Forelimb muscle (tissue), 1 donor: ENCODE data around the gene EXOSC1. TPM values are rescaled to one million over a fixed set of nuclear protein-coding genes. Genes with fewer than 3 reads are reported as not detected.
"Not testable (repeated sequence)": the region's sequence is repeated elsewhere in the genome, so short reads cannot be mapped to it uniquely, and the experiment has no call there.

ENCODE experiments used
- DNase-seq: peaks from one replicate; pipeline ENCODE4 v3.0.0-alpha.2; 2013; ENCODE audit warnings: low read depth
- polyA plus RNA-seq: library from polyadenylated mRNA; unstranded; fragments of 120-200 nt; gene quantifications from one replicate; pipeline ENCODE4 v1.2.1, GENCODE V29; 2013; ENCODE audit not compliant: insufficient read length

The EXOSC1 gene
- polyA plus RNA-seq, 1 donor, result 22.8 TPM

DNA sequence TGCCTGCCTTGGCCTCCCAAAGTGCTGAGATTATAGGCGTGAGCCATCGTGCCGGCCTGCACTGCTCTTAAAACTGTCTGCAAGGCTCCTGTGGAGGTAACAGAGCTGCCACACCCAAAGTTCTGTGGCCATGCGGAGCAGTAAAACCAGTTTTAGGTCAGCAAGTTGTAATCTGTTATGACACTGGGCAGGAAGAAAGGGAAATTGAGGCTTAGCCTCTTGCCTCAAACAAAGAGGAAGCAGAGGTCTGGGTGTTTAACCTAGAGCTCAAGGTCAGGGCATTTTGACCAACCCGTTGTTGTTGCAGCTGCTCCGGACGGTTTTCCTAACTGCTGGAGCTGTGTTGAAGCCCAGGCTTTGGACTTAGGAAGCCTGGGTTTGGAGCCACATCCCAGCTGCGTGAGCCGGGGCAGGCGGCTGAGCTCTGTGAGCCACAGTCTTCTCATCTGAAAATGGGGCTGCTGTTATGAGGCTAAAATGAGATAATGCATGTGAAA lies 37.3 kb downstream of the EXOSC1 start:
- no peak for DNase-seq

DNA sequence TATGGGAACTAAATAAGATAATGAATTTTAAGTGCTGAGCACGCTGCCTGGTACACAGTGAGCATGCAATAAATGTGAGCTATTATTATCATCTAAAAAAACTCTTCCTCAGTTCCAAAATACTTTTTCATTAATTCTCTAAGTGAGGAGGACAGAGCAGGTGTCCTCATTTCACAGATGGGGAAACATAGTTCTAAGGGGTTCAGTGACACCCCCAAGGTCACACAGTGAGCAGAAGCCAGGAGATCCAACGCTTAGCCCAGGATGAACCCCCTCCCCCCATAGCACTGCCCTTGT lies 37.9 kb downstream of the EXOSC1 start:
- no peak for DNase-seq

DNA sequence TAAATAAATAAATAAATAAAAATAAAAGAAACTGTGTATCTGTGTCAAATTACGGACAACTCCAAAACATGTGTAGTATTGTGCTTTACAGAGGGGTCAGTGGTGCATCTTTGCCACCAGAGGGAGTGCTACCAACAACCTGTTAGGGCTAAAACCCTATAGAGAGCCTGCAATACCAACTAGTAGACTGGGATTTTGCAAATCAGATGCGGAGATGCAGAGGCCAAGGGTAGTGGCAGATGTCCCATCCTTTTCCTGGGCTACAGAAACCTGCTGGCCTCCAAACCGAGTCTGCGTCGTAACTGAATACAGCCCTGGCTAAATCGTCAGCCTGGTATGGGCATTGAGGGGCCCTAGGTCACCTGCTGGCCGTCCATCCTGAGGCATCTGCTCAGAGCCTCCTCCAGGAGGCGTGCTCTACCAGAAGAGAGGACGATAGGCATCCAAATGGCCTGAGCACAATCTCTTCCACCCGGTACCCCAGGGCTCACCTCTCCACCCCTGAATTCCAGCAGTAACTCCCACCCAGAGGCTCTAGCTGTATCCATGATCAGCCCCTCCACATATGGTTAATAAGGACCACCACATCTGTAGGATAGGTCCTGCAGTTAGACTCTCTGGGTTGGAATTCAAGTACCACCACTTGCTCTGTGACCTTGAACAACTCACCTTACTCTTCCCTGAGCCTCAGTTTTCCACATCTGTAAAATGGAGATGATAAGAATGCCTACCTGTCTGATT lies 38.4 kb downstream of the EXOSC1 start:
- peak; percentile 49 for DNase-seq

DNA sequence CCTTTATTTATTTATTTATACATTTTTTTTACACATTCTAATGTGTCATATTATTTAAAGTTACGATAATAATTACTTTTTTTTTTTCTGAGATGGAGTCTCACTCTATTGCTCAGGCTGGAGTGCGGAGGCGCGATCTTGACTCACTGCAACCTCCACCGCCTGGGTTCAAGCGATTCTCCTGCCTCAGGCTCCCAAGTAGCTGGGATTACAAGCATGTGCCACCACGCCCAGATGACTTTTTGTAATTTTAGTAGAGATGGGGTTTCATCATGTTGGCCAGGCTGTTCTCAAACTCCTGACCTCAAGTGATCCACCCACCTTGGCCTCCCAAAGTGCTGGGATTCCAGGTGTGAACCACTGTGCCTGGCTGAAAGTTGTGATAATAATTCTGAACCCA lies 39.3 kb downstream of the EXOSC1 start:
- not testable (repeated sequence) for DNase-seq

DNA sequence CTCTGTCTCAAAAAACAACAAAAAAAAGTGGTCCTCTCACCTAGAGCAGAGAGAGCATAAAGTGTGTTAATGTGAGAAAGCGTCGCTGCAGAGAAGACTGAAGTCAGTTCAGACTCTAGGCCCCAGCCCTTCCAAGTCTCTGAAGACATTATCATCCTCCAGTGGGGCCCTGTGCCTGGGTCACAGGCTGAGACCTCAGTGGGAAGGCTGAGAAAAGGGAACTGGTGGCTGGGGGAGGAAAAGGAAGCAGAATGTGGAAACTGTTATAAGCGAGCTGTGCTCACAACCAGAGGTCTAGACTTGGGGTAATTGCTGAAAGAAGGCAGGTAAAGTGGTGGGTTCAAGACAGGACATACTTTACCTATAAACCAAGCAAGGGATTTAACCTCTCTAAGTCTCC lies 39.7 kb downstream of the EXOSC1 start:
- no peak for DNase-seq

DNA sequence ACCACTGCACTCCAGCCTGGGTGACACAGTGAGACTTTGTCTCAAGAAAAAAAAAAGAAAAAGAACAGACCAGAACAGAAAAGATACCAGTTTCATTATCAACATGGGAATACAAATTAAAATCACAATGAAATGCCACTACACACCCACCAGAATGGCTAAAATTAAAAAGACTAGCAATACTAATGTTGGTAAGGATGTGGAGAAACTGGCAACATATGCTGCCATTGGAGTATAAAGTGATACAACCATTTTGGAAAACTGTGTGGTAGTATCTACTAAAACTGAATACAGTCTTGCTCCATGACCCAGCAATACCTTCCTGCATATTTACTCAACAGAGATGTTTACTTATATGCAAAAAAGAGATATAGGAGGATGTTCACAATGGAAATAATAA lies 41.8 kb downstream of the EXOSC1 start:
- no peak for DNase-seq

- DNase-seq, result no peak
Observed at GRCh38 chr10:97401455-97401919, 44.3 kb downstream of the EXOSC1 start.

GRCh38 chr10:97400665-97401454 lies 44.9 kb downstream of the EXOSC1 start, which contains the start of gene RRP12:
RRP12 (minus strand) TSS chr10:97401340; CDS start chr10:97401231, 109 bp downstream.
- peak; percentile 98 for DNase-seq

- no peak for DNase-seq
Observed at GRCh38 chr10:97399843-97400545, 45.8 kb downstream of the EXOSC1 start.

DNA sequence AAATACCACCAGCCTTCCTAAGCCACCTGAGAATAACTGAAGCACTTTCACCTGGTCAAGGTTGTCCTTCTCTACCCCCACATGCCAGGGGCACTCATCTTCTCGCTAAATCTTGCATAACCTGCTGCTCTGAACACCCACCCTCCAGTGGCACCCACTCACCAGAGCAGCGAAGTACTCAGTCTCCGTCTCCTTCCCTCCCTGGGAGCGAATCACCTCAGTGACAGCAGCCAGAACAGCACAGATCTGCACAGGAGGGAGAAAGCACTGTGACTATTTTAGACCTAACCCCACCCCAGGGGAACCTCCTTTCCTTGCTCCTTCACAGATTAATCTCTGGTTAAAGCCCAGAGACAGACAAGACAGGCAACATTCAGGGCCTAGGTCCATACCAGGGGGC lies 49.8 kb downstream of the EXOSC1 start:
- no peak for DNase-seq

DNA sequence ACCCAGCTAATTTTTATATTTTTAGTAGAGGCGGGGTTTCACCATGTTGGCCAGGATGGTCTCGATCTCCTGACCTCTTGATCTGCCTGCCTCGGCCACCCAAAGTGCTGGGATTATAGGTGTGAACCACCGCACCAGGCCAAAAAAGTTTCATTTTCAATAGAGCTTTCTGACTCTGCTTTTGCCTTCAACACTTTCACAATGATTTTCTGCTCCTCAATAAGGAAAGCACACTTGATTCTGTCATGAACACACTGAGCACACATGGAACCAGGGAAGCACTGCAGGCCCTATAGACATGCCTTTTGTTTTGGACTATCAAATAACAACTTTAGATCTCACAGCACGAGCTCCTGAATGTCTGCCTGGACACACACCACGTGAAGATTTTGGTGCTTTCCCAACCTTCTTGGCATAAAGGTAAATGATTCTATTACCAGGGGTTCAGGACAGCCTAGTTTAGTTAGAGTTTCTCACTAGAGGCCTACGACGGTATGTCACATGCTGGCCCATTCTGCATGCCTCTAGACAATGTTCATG lies 52.7 kb downstream of the EXOSC1 start:
- DNase-seq, result no peak

DNA sequence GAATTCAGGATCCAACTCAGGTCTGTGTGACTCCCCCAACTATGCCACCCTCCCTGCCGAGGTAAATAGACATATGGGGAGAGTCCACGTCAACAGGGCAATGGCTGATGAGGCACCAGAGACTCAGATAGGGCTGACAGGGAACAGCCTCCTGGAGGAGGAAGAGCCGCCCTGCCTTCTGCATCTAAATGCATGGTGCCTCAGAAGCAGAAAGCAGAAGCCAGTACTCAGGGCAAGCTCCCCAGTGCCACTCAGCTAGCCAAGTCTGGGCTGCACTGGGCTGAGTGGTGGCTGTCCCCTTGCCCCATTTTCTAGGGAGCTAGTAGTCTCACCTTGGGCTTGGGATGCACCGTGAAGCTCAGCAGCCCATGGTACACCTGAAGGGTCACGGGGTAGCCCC lies 55.7 kb downstream of the EXOSC1 start:
- DNase-seq, result no peak

GRCh38 chr10:97388152-97388551 lies 57.7 kb downstream of the EXOSC1 start:
- DNase-seq, result no peak

Other genes starting within 250 kb of the EXOSC1 start
- 10.5 TPM for gene ARHGAP19, start 153.4 kb downstream of the EXOSC1 start, polyA plus RNA-seq
- gene FRAT1, start 126.7 kb downstream of the EXOSC1 start, polyA plus RNA-seq, result 1.0 TPM
- gene FRAT2, start 111.3 kb downstream of the EXOSC1 start, polyA plus RNA-seq, result 3.6 TPM
- 22.8 TPM for gene RRP12, start 44.7 kb downstream of the EXOSC1 start, polyA plus RNA-seq
- gene PGAM1, start 19.8 kb downstream of the EXOSC1 start, polyA plus RNA-seq, result 86.9 TPM
- 28.8 TPM for gene ZDHHC16, start 169 bp upstream of the EXOSC1 start, polyA plus RNA-seq
- 63.0 TPM for gene MMS19, start 52.4 kb upstream of the EXOSC1 start, polyA plus RNA-seq
- gene UBTD1, start 52.9 kb upstream of the EXOSC1 start, polyA plus RNA-seq, result 13.8 TPM
- 48.1 TPM for gene ANKRD2, start 126.8 kb upstream of the EXOSC1 start, polyA plus RNA-seq
- gene HOGA1, start 138.4 kb upstream of the EXOSC1 start, polyA plus RNA-seq, result 0.90 TPM
- 0.11 TPM for gene C10orf62, start 143.7 kb upstream of the EXOSC1 start, polyA plus RNA-seq
- gene MORN4, start 187.5 kb upstream of the EXOSC1 start, polyA plus RNA-seq, result 4.2 TPM
- gene PI4K2A, start 194.7 kb upstream of the EXOSC1 start, polyA plus RNA-seq, result 9.5 TPM
- gene AVPI1, start 241.2 kb upstream of the EXOSC1 start, polyA plus RNA-seq, result 6.0 TPM